HEK293 (cell line): ENCODE results near the gene KCTD11.

Source experiments
- CTCF ChIA-PET: fragments of 350-600 bp; formaldehyde crosslinking; extraction: SDS; loops from one replicate; lab custom pipeline; 2021; ENCODE audit warnings: antibody characterized with exemption; lab: Yijun Ruan, JAX
- POLR2A ChIA-PET: fragments of 300-600 bp; formaldehyde crosslinking; extraction: SDS; loops from one replicate; lab custom pipeline; 2020; ENCODE audit warnings: antibody characterized with exemption, inconsistent platforms; lab: Yijun Ruan, JAX
- H3K27ac ChIP-seq: fragments of 200-500 bp; sonication (Bioruptor generic); 2 replicates; pipeline ENCODE4 v1.5.1; 2014; ENCODE audit warnings: low read depth, low read length, control low read depth, inconsistent platforms; ENCODE audit errors: extremely low read depth
- H3K36me3 ChIP-seq, 2 experiments: fragments of 200-500 bp in 1 of 2; sonication (Bioruptor generic) in 1 of 2; 1 replicate in 1 of 2; 2 replicates in 1 of 2; pipeline ENCODE4 v1.5.1; 2014 to 2017; ENCODE audit warnings: inconsistent platforms in 2 of 2, low read length in 2 of 2; ENCODE audit not compliant: control insufficient read depth in 2 of 2, insufficient read depth in 1 of 2
- H3K4me1 ChIP-seq: fragments of 200-500 bp; sonication (Bioruptor generic); 2 replicates; pipeline ENCODE4 v1.5.1; 2014; ENCODE audit warnings: mild to moderate bottlenecking, low read length, inconsistent platforms; ENCODE audit not compliant: control insufficient read depth, insufficient read depth
- H3K4me3 ChIP-seq: 2 replicates; pipeline ENCODE4 v1.5.1; 2011; ENCODE audit warnings: low read depth, mild to moderate bottlenecking, control low read depth, low read length, moderate library complexity
- H3K9me3 ChIP-seq: fragments of 200-500 bp; sonication (Bioruptor generic); 2 replicates; pipeline ENCODE4 v1.5.1; 2014; ENCODE audit warnings: low read depth, low read length, inconsistent platforms; ENCODE audit not compliant: control insufficient read depth, insufficient read depth
- GLIS2 ChIP-seq: fragments of 450-650 bp; formaldehyde crosslinking; IDR thresholded peaks from 2 replicates; pipeline ENCODE4 v1.5.1; 2016; ENCODE audit warnings: missing biosample characterization, missing genetic modification characterization
- PRDM1 ChIP-seq: fragments of 450-650 bp; formaldehyde crosslinking; IDR thresholded peaks from 2 replicates; pipeline ENCODE4; 2016; ENCODE audit warnings: missing biosample characterization, missing genetic modification characterization
- TRIM28 ChIP-seq: IDR thresholded peaks from 2 replicates; pipeline ENCODE4 v1.6.1; 2011; ENCODE audit warnings: low read length, control low read depth, borderline replicate concordance
- ZBTB10 ChIP-seq: fragments of 450-650 bp; formaldehyde crosslinking; IDR thresholded peaks from 2 replicates; pipeline ENCODE4 v1.5.1; 2016; ENCODE audit warnings: missing biosample characterization, missing genetic modification characterization
- ZBTB17 ChIP-seq: fragments of 450-650 bp; formaldehyde crosslinking; IDR thresholded peaks from 2 replicates; pipeline ENCODE4 v1.5.1; 2016; ENCODE audit warnings: missing biosample characterization, missing genetic modification characterization
- ZEB2 ChIP-seq: fragments of 450-650 bp; formaldehyde crosslinking; IDR thresholded peaks from 2 replicates; pipeline ENCODE4 v1.5.1; 2016; ENCODE audit warnings: missing biosample characterization, missing genetic modification characterization
- ZFHX2 ChIP-seq: fragments of 450-650 bp; formaldehyde crosslinking; conservative IDR thresholded peaks from 2 replicates; pipeline ENCODE4 v1.5.1; 2016; ENCODE audit warnings: missing biosample characterization, missing genetic modification characterization
- ZFP41 ChIP-seq: fragments of 450-650 bp; formaldehyde crosslinking; IDR thresholded peaks from 2 replicates; pipeline ENCODE4 v1.5.1; 2016; ENCODE audit warnings: missing biosample characterization, missing genetic modification characterization, borderline replicate concordance
- ZNF10 ChIP-seq: fragments of 450-650 bp; formaldehyde crosslinking; IDR thresholded peaks from 2 replicates; pipeline ENCODE4 v1.5.1; 2017; ENCODE audit warnings: missing biosample characterization, missing genetic modification characterization
- ZNF112 ChIP-seq: fragments of 450-650 bp; formaldehyde crosslinking; IDR thresholded peaks from 2 replicates; pipeline ENCODE4 v1.5.0; 2017; ENCODE audit warnings: missing biosample characterization, missing genetic modification characterization
- ZNF114 ChIP-seq: fragments of 450-650 bp; formaldehyde crosslinking; IDR thresholded peaks from 2 replicates; pipeline ENCODE4 v1.5.0; 2017; ENCODE audit warnings: missing biosample characterization, missing genetic modification characterization
- ZNF157 ChIP-seq: fragments of 450-650 bp; formaldehyde crosslinking; IDR thresholded peaks from 2 replicates; pipeline ENCODE4 v1.5.1; 2016; ENCODE audit warnings: missing biosample characterization, missing genetic modification characterization
- ZNF169 ChIP-seq: fragments of 450-650 bp; formaldehyde crosslinking; IDR thresholded peaks from 2 replicates; pipeline ENCODE4 v1.5.1; 2016; ENCODE audit warnings: missing biosample characterization, missing genetic modification characterization
- ZNF266 ChIP-seq: fragments of 450-650 bp; formaldehyde crosslinking; IDR thresholded peaks from 2 replicates; pipeline ENCODE4 v1.5.1; 2016; ENCODE audit warnings: missing biosample characterization, missing genetic modification characterization, low read depth
- ZNF366 ChIP-seq: fragments of 450-650 bp; formaldehyde crosslinking; conservative IDR thresholded peaks from 2 replicates; pipeline ENCODE4 v1.5.1; 2016; ENCODE audit warnings: missing biosample characterization, missing genetic modification characterization
- ZNF394 ChIP-seq: fragments of 450-650 bp; formaldehyde crosslinking; IDR thresholded peaks from 2 replicates; pipeline ENCODE4 v1.5.1; 2016; ENCODE audit warnings: missing biosample characterization, missing genetic modification characterization, mild to moderate bottlenecking, moderate library complexity, borderline replicate concordance
- ZNF585B ChIP-seq: fragments of 450-650 bp; formaldehyde crosslinking; IDR thresholded peaks from 2 replicates; pipeline ENCODE4 v1.5.1; 2016; ENCODE audit warnings: missing biosample characterization, missing genetic modification characterization
- ZNF596 ChIP-seq: fragments of 450-650 bp; IDR thresholded peaks from 2 replicates; pipeline ENCODE4 v1.5.0; 2018; ENCODE audit warnings: missing biosample characterization, mild to moderate bottlenecking, missing genetic modification characterization, moderate library complexity
- ZNF670 ChIP-seq: fragments of 450-650 bp; formaldehyde crosslinking; IDR thresholded peaks from 2 replicates; pipeline ENCODE4 v1.5.1; 2016; ENCODE audit warnings: missing biosample characterization, missing genetic modification characterization, low read depth
- ZNF701 ChIP-seq: fragments of 450-650 bp; formaldehyde crosslinking; IDR thresholded peaks from 2 replicates; pipeline ENCODE4 v1.5.1; 2016; ENCODE audit warnings: missing biosample characterization, missing genetic modification characterization
- ZNF76 ChIP-seq: fragments of 450-650 bp; formaldehyde crosslinking; IDR thresholded peaks from 2 replicates; pipeline ENCODE4; 2016; ENCODE audit warnings: low read depth, missing biosample characterization, missing genetic modification characterization, borderline replicate concordance
- ZNF785 ChIP-seq: fragments of 450-650 bp; formaldehyde crosslinking; IDR thresholded peaks from 2 replicates; pipeline ENCODE4 v1.5.1; 2016; ENCODE audit warnings: missing biosample characterization, missing genetic modification characterization
- ZNF837 ChIP-seq: fragments of 450-650 bp; formaldehyde crosslinking; IDR thresholded peaks from 2 replicates; pipeline ENCODE4 v1.5.1; 2016; ENCODE audit warnings: missing biosample characterization, missing genetic modification characterization
- ZSCAN23 ChIP-seq: fragments of 450-650 bp; formaldehyde crosslinking; IDR thresholded peaks from 2 replicates; pipeline ENCODE4 v1.5.1; 2016; ENCODE audit warnings: missing biosample characterization, missing genetic modification characterization
- ZSCAN30 ChIP-seq: fragments of 450-650 bp; IDR thresholded peaks from 2 replicates; pipeline ENCODE4 v1.5.1; 2018; ENCODE audit warnings: missing biosample characterization, mild to moderate bottlenecking, missing genetic modification characterization, moderate library complexity
- TF ChIP-seq, protein P1 (sequence below): fragments of 450-650 bp; formaldehyde crosslinking; IDR thresholded peaks from 2 replicates; pipeline ENCODE4 v1.5.1; 2017; ENCODE audit warnings: missing biosample characterization, missing genetic modification characterization
- TF ChIP-seq, protein P2 (sequence below): fragments of 450-650 bp; formaldehyde crosslinking; IDR thresholded peaks from 2 replicates; pipeline ENCODE4 v1.5.1; 2017; ENCODE audit warnings: missing biosample characterization, missing genetic modification characterization

The KCTD11 gene

DNA sequence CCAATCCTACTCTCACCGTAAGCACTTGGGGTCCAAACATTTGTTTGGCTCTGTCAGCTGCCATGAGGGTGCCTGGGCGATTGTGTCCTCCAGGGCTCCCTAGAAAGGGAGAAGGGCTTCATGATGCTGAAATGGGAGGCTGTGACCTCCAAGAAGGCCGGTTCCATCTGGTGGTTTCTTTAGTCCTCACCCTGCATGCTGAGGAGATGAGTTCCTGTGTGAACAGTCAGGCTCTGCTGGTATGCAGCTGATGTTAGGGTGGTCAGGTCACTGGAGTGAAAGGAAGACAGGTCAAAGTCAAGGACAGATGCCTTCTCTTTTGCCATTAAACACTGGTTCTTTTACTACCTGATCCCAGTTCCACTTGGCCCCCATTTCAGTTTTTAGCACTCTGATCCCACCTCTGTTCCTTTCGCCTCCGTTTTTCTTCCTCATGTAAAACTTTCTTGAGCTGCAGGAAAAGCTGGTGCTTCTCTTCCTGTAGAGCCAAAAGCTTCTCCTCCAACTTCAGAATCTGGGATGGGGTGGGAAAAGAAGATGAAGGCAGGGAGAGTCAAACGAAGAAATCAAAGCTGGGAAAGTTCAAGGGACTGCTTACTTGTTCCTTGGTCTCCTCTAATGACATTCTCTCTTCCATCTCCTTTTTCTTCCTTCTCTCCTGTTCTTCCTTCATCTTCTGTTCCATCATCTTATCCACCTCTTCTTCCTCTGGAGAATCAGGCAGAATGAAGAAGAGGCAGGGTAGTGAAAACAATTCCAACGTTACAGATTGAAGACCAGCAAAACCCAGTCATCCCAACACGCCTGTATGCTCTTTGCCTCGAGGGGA lies 37.9 kb upstream of the KCTD11 start (continued):
- TF ChIP-seq ZNF596 (tag by site-specific recombination) (no peak), ZNF114 (tag by site-specific recombination) (no peak), ZSCAN23 (tag by site-specific recombination) (no peak), ZNF10 (no peak), ZNF366 (tag by site-specific recombination) (peak; percentile 82), ZBTB17 (peak; percentile 86), PRDM1 (tag by site-specific recombination) (peak; percentile 95), ZNF266 (tag by site-specific recombination) (no peak), ZFP41 (tag by site-specific recombination) (no peak), ZNF169 (no peak)
- TF ChIP-seq, protein P1, sequence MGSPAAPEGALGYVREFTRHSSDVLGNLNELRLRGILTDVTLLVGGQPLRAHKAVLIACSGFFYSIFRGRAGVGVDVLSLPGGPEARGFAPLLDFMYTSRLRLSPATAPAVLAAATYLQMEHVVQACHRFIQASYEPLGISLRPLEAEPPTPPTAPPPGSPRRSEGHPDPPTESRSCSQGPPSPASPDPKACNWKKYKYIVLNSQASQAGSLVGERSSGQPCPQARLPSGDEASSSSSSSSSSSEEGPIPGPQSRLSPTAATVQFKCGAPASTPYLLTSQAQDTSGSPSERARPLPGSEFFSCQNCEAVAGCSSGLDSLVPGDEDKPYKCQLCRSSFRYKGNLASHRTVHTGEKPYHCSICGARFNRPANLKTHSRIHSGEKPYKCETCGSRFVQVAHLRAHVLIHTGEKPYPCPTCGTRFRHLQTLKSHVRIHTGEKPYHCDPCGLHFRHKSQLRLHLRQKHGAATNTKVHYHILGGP (tag by site-specific recombination): no peak
- TF ChIP-seq, protein P2, sequence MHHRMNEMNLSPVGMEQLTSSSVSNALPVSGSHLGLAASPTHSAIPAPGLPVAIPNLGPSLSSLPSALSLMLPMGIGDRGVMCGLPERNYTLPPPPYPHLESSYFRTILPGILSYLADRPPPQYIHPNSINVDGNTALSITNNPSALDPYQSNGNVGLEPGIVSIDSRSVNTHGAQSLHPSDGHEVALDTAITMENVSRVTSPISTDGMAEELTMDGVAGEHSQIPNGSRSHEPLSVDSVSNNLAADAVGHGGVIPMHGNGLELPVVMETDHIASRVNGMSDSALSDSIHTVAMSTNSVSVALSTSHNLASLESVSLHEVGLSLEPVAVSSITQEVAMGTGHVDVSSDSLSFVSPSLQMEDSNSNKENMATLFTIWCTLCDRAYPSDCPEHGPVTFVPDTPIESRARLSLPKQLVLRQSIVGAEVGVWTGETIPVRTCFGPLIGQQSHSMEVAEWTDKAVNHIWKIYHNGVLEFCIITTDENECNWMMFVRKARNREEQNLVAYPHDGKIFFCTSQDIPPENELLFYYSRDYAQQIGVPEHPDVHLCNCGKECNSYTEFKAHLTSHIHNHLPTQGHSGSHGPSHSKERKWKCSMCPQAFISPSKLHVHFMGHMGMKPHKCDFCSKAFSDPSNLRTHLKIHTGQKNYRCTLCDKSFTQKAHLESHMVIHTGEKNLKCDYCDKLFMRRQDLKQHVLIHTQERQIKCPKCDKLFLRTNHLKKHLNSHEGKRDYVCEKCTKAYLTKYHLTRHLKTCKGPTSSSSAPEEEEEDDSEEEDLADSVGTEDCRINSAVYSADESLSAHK (tag by site-specific recombination): peak; percentile 76
- TF ChIP-seq, all 188 proteins: peak for 5

GRCh38 chr17:7314719-7315569 lies 37.0 kb upstream of the KCTD11 start, which contains the start of gene GPS2:
Gene GPS2, minus strand, starts transcription at chr17:7315360. Its CDS starts 308 bp downstream, at chr17:7315052.
- H3K27ac ChIP-seq: peak within 1 kb of the TSS; percentile 98
- peaks cover 39 to 75% of the 10 kb centered on the region in 2 experiments for H3K36me3 ChIP-seq
- H3K4me1 ChIP-seq: peaks cover 11% of the 10 kb centered on the region
- ChIA-PET POLR2A (interaction anchor here (0.6 to 4.1 kb wide), 10 partner anchors 15 to 388 kb away, joined by 3 to 42 read pairs (median 4); partner anchors contain the start of genes ACADVL, DLG4, NEURL4 and PHF23), CTCF (interaction anchor here (0.6 to 4.1 kb wide), 5 partner anchors 11 to 1909 kb away, joined by 5 to 22 read pairs (median 6); no protein-coding TSS in a partner anchor)
- peak within 1 kb of the TSS; percentile 87 for H3K4me3 ChIP-seq
- H3K9me3 ChIP-seq: no peaks in the 10 kb centered on the region
- TF ChIP-seq ZEB2 (tag by site-specific recombination) (peak; percentile 93), ZSCAN30 (tag by site-specific recombination) (peak; percentile 61; the same call in 1 of the 2 replicates), ZFHX2 (tag by site-specific recombination) (peak; percentile 82), ZNF670 (tag by site-specific recombination) (no peak), PRDM1 (tag by site-specific recombination) (no peak), ZNF157 (no peak), ZNF837 (tag by site-specific recombination) (no peak), ZNF785 (tag by site-specific recombination) (no peak), GLIS2 (tag by site-specific recombination) (0 out of 2 replicates have a peak, but pooled peaks have one; percentile 28), ZNF701 (tag by site-specific recombination) (no peak), ZNF394 (no peak), ZBTB10 (tag by site-specific recombination) (peak; percentile 34; the same call in 1 of the 2 replicates), TRIM28 (no peak), ZNF585B (tag by site-specific recombination) (no peak), ZNF112 (tag by site-specific recombination) (no peak), ZNF76 (tag by site-specific recombination) (peak; percentile 62; the same call in 1 of the 2 replicates)
- TF ChIP-seq, protein P1 (tag by site-specific recombination): no peak
